Stomach (tissue), 4 donors: Measurements from ENCODE around the gene MGST1.
A peak's percentile ranks its signal among the peaks of the same experiment; 100 is the strongest.

Experiments used
- EP300 ChIP-seq: sonication (generic); formaldehyde crosslinking; IDR thresholded peaks from one replicate; pipeline ENCODE4 v1.6.1; 2017; ENCODE audit warnings: antibody characterized with exemption
- POLR2A ChIP-seq, 4 donors: fragments of 450-650 bp; IDR thresholded peaks; one replicate each; pipeline ENCODE4 v1.6.1; 2016; ENCODE audit warnings: antibody characterized with exemption in 4 of 4, control low read depth in 2 of 4, mild to moderate bottlenecking in 1 of 4, moderate library complexity in 1 of 4
- POLR2AphosphoS5 ChIP-seq, 3 donors: sonication (generic); formaldehyde crosslinking; IDR thresholded peaks; one replicate each; pipeline ENCODE4 v1.6.1; 2016; ENCODE audit warnings: antibody characterized with exemption in 3 of 3
- TF ChIP-seq, protein P1 (sequence below), 7 experiments: fragments of 450-650 bp in 4 of 7; fragments of 200-600 bp in 3 of 7; sonication (generic) in 3 of 7; IDR thresholded peaks; one replicate each; pipeline ENCODE4 v1.5.1; 2016 to 2019; ENCODE audit warnings: antibody characterized with exemption in 7 of 7, control low read depth in 2 of 7, mild to moderate bottlenecking in 1 of 7

DNA sequence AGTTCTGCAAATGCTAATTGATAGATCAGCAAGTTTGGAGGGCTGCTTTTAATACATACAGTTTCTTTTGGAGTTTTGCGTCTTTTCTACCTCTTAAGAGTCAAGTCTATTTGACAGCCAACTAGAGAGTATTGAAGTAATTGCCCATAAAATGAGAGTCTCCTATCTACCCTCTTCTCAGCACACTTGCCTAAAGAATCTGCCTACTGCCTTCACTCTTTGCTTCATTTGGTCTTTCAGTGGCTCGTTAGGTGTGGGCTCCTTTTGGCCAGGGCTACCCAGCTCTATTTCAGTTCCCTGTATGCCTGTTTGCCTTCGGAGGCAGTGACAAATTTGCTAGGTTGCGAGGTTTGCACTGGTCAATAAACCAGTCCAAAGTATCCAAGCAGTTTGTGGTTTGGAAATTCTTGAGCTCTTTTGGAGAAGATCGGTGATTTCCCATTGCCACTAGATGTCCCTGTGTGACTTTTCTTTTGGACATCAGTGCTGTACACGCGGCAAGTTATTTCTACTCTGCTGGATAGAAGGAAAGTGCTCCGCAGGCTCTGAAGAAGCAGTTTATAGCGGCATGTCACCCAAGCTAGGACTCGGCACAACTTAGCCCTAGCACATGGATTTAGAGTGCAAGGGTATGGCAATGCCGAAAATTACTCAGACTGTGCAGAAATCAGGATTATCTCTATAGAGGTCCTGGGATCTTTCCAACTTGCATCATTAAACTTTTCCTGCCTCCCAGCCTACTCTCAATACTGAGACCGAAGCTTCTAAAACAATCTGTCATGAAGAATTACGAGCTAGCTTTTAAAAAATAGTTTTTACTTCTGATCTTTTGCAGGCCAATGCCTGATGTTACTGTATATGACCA is 38.6 kb downstream of the MGST1 start:
- no peak for TF ChIP-seq POLR2A (IDR thresholded peaks at IDR 0.05)
- TF ChIP-seq, protein P1, sequence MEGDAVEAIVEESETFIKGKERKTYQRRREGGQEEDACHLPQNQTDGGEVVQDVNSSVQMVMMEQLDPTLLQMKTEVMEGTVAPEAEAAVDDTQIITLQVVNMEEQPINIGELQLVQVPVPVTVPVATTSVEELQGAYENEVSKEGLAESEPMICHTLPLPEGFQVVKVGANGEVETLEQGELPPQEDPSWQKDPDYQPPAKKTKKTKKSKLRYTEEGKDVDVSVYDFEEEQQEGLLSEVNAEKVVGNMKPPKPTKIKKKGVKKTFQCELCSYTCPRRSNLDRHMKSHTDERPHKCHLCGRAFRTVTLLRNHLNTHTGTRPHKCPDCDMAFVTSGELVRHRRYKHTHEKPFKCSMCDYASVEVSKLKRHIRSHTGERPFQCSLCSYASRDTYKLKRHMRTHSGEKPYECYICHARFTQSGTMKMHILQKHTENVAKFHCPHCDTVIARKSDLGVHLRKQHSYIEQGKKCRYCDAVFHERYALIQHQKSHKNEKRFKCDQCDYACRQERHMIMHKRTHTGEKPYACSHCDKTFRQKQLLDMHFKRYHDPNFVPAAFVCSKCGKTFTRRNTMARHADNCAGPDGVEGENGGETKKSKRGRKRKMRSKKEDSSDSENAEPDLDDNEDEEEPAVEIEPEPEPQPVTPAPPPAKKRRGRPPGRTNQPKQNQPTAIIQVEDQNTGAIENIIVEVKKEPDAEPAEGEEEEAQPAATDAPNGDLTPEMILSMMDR (IDR thresholded peaks at IDR 0.05): peak in 4 of 7 experiments; percentile 8 to 38 (median 24)
- TF ChIP-seq EP300: no peak
- no peak for TF ChIP-seq POLR2AphosphoS5 (IDR thresholded peaks at IDR 0.05)
